ENCODE data around the gene JAKMIP2. TPM values are rescaled to one million over a fixed set of nuclear protein-coding genes. Genes with fewer than 3 reads are reported as not detected.

The JAKMIP2 gene
- total and polyA plus RNA-seq, 4 donors, result 0.93 to 3.8 (median 2.1) TPM

DNA sequence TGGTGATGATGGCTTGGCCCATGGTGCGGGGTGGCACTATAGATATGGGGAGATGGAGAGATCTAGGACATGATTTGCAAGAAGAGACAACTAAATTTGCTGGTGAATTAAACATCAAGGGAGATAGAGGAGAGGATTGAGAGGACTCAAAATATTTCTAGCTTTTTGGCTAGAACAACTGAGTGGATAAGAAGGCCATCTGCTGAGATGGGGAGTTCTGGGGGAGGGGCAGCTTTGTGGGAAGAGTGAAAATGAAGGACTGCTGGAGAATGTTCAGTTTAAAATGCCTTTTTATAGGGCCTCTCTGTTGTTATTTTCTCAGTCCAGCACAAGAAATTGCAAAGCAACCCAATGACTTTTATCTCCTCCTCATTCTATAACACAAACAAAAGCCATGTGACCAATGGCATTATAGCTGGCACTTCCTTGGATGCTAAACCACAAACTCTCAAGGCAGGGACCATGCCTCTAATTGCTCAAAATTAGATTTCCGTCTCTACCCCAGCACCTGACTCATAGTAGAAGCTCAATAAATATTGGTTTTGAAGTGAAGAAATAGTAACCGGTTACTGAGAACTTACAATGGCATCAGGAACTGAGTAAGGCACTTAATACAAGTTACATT is 29.8 kb downstream of the JAKMIP2 start:
- DNase-seq (peak in 1 of 3 donors; percentile 24), ATAC-seq (ENCODE audit: insufficient read depth, low FRiP score) (no peak)
- peaks cover 0 to 19% (median 3%) of the 10 kb centered on the region in 5 donors for H3K4me1 ChIP-seq (ENCODE audit: control insufficient read depth in 5 of 5, insufficient read depth in 5 of 5, low read length in 5 of 5)
- no peaks in the 10 kb centered on the region for H3K27me3 ChIP-seq (ENCODE audit: control insufficient read depth in 3 of 3, insufficient read depth in 3 of 3, low read length in 2 of 3)
- TF ChIP-seq, protein P1, sequence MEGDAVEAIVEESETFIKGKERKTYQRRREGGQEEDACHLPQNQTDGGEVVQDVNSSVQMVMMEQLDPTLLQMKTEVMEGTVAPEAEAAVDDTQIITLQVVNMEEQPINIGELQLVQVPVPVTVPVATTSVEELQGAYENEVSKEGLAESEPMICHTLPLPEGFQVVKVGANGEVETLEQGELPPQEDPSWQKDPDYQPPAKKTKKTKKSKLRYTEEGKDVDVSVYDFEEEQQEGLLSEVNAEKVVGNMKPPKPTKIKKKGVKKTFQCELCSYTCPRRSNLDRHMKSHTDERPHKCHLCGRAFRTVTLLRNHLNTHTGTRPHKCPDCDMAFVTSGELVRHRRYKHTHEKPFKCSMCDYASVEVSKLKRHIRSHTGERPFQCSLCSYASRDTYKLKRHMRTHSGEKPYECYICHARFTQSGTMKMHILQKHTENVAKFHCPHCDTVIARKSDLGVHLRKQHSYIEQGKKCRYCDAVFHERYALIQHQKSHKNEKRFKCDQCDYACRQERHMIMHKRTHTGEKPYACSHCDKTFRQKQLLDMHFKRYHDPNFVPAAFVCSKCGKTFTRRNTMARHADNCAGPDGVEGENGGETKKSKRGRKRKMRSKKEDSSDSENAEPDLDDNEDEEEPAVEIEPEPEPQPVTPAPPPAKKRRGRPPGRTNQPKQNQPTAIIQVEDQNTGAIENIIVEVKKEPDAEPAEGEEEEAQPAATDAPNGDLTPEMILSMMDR (IDR thresholded peaks at IDR 0.05; ENCODE audit: control extremely low read depth, extremely low read depth), result no peak
- H3K27ac ChIP-seq (ENCODE audit: low read depth in 1 of 2, low read length in 1 of 2), result no peak overlapping the region
- no peaks in the 10 kb centered on the region for H3K36me3 ChIP-seq (ENCODE audit: control insufficient read depth in 4 of 4, insufficient read depth in 4 of 4, low read length in 4 of 4)
- H3K9me3 ChIP-seq (ENCODE audit: control insufficient read depth in 4 of 4, insufficient read depth in 3 of 4, low read length in 3 of 4), result no peaks in the 10 kb centered on the region
- WGBS, 2 donors, result 83 to 88% methylated on average over 3 of the region's 3 CpGs
- no peak overlapping the region for H3K4me3 ChIP-seq
- H3K9ac ChIP-seq (ENCODE audit: insufficient read depth in 1 of 2, low read length in 2 of 2), result no peak overlapping the region

DNA sequence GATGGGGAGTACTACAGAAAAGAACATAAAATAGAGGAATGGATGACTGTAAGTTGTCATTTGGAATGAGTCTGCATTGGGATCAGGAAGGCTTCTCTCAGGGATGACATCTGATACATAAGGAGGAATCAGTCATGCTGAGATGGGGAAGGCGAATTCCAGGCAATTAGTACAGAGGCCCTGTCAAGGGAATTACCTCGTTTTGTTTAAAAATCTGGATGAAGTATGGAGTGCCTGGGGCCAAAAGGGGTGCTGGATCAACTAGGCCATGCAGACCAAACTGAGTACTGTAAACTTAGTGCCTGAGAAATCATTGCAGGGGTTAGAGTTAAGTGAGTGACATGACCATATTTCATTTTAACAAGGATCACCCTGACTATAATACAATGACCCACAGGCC is 30.5 kb downstream of the JAKMIP2 start:
- H3K27ac ChIP-seq (ENCODE audit: low read depth in 1 of 2, low read length in 1 of 2), result no peak overlapping the region
- no peak overlapping the region for H3K9ac ChIP-seq (ENCODE audit: insufficient read depth in 1 of 2, low read length in 2 of 2)
- H3K4me1 ChIP-seq (ENCODE audit: control insufficient read depth in 5 of 5, insufficient read depth in 5 of 5, low read length in 5 of 5), result peaks cover 0 to 19% (median 3%) of the 10 kb centered on the region in 5 donors
- DNase-seq (no peak), ATAC-seq (ENCODE audit: insufficient read depth, low FRiP score) (no peak)
- 74 to 79% methylated on average over 2 of the region's 2 CpGs for WGBS, 2 donors
- TF ChIP-seq, protein P1 (IDR thresholded peaks at IDR 0.05; ENCODE audit: control extremely low read depth, extremely low read depth), result no peak
- no peaks in the 10 kb centered on the region for H3K36me3 ChIP-seq (ENCODE audit: control insufficient read depth in 4 of 4, insufficient read depth in 4 of 4, low read length in 4 of 4)
- H3K27me3 ChIP-seq (ENCODE audit: control insufficient read depth in 3 of 3, insufficient read depth in 3 of 3, low read length in 2 of 3), result no peaks in the 10 kb centered on the region
- no peaks in the 10 kb centered on the region for H3K9me3 ChIP-seq (ENCODE audit: control insufficient read depth in 4 of 4, insufficient read depth in 3 of 4, low read length in 3 of 4)
- H3K4me3 ChIP-seq, result no peak overlapping the region

DNA sequence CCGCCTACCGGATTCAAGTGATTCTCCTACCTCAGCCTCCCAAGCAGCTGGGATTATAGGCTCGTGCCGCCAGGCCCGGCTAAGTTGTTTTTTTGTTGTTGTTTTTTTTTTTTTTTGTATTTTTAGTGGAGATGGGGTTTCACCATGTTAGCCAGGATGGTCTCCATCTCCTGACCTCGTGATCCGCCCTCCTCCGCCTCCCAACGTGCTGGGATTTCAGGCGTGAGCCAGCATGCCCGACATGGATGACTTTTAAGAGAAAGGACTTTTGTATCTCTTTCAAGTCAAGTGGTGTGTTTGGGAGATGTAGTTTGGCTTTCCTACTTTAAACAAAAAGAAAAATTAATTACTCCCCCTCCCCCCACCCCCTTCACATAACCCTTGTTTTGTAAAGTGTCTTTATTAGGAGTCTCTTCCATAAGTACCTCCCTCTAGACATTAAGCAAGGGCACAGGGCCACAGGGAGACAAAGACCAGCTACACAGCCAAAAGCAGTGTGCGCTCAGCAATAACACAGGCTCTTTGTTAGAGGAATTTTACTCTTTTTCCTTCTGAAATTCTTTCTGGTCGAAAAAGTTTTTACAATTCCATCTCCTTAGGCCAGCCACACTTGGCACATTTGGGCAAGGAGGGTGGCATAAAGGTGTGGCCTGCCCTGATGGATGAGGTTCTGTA is 31.2 kb downstream of the JAKMIP2 start:
- 88 to 93% methylated on average over 13 of the region's 13 CpGs for WGBS, 2 donors
- no peak overlapping the region for H3K4me3 ChIP-seq
- H3K9ac ChIP-seq (ENCODE audit: insufficient read depth in 1 of 2, low read length in 2 of 2), result no peak overlapping the region
- peak; percentile 45 to 68 (median 59) for DNase-seq
- ATAC-seq (ENCODE audit: insufficient read depth, low FRiP score), result no peak
- no peak overlapping the region for H3K27ac ChIP-seq (ENCODE audit: low read depth in 1 of 2, low read length in 1 of 2)
- H3K4me1 ChIP-seq (ENCODE audit: control insufficient read depth in 5 of 5, insufficient read depth in 5 of 5, low read length in 5 of 5), result peaks cover 0 to 19% (median 3%) of the 10 kb centered on the region in 5 donors
- no peaks in the 10 kb centered on the region for H3K36me3 ChIP-seq (ENCODE audit: control insufficient read depth in 4 of 4, insufficient read depth in 4 of 4, low read length in 4 of 4)
- no peaks in the 10 kb centered on the region for H3K9me3 ChIP-seq (ENCODE audit: control insufficient read depth in 4 of 4, insufficient read depth in 3 of 4, low read length in 3 of 4)
- TF ChIP-seq, protein P1 (IDR thresholded peaks at IDR 0.05; ENCODE audit: control extremely low read depth, extremely low read depth), result no peak
- H3K27me3 ChIP-seq (ENCODE audit: control insufficient read depth in 3 of 3, insufficient read depth in 3 of 3, low read length in 2 of 3), result no peaks in the 10 kb centered on the region

All from lung (tissue), 12 donors.